K562 (cell line): Measurements from ENCODE around the gene ADGRE3. TPM values are rescaled to one million over a fixed set of nuclear protein-coding genes. Genes with fewer than 3 reads are reported as not detected.
"Not testable (repeated sequence)": the region's sequence is repeated elsewhere in the genome, so short reads cannot be mapped to it uniquely, and the experiment has no call there.

ENCODE experiments used
- ATAC-seq: fragments of 200-7000 bp; cut with Tn5 transposase; 3 replicates; pipeline ENCODE4 v1.9.1; 2020; ENCODE audit warnings: moderate library complexity
- BruUV-seq: library from RNA; stranded (reverse); fragments of 400-500 nt; replicated peaks from 2 replicates; lab custom pipeline; 2021; lab: Mats Ljungman, UMichigan
- CTCF ChIA-PET: fragments of 300-600 bp; formaldehyde crosslinking; extraction: SDS; loops from one replicate; lab custom pipeline; 2021; ENCODE audit warnings: low intra/inter-chr PET ratio; lab: Yijun Ruan, JAX
- POLR2A ChIA-PET: fragments of 300-600, 350-650 bp; sonication (Branson Sonifier 250); formaldehyde crosslinking; extraction: SDS; loops from one replicate; lab custom pipeline; 2021; ENCODE audit warnings: antibody characterized with exemption, inconsistent platforms; lab: Yijun Ruan, JAX
- DNase-seq, 4 experiments: peaks; one replicate each; pipeline versions ENCODE4 v3.0.0 to v3.0.0-alpha.2; 2011 to 2018; ENCODE audit warnings: low spot score in 3 of 4, mixed read lengths in 3 of 4; ENCODE audit errors: extremely low read depth in 1 of 4
- FAIRE-seq: peaks from 2 replicates; lab custom pipeline; 2011; peaks lifted over from hg19 to GRCh38; lab: Jason Lieb, UNC
- H2AFZ ChIP-seq: 2 replicates; pipeline ENCODE4 v1.6.0; 2011; ENCODE audit warnings: low read depth, low read length, control low read depth, inconsistent platforms
- H3K27ac ChIP-seq: fragments of 200-600 bp; 3 replicates; pipeline ENCODE4 v1.8.0; 2011; ENCODE audit warnings: low read depth, mild to moderate bottlenecking, control low read depth, inconsistent platforms, low read length, moderate library complexity, mixed read lengths; ENCODE audit errors: extremely low read depth
- H3K27me3 ChIP-seq, 2 experiments: fragments of 300-600 bp in 1 of 2; 2 replicates in 1 of 2; 3 replicates in 1 of 2; pipeline versions ENCODE4 v1.6.0 to v1.8.0; 2011; ENCODE audit warnings: inconsistent platforms in 2 of 2, low read length in 2 of 2, mild to moderate bottlenecking in 1 of 2, mixed read lengths in 1 of 2, moderate library complexity in 1 of 2; ENCODE audit not compliant: control insufficient read depth in 2 of 2, insufficient read depth in 2 of 2
- H3K36me3 ChIP-seq: fragments of 300-600 bp; 3 replicates; pipeline ENCODE4 v1.8.0; 2011; ENCODE audit warnings: mild to moderate bottlenecking, low read length, inconsistent platforms; ENCODE audit not compliant: control insufficient read depth, insufficient read depth
- H3K4me1 ChIP-seq, 2 experiments: fragments of 200-600 bp in 1 of 2; replicated peaks in 1 of 2; 2 replicates in 1 of 2; 3 replicates in 1 of 2; pipeline versions ENCODE4 v1.5.1 to v1.8.0; 2011; ENCODE audit warnings: inconsistent platforms in 2 of 2, low read length in 2 of 2, mild to moderate bottlenecking in 1 of 2, mixed read lengths in 1 of 2, moderate library complexity in 1 of 2; ENCODE audit not compliant: control insufficient read depth in 2 of 2, insufficient read depth in 2 of 2
- H3K4me2 ChIP-seq: 2 replicates; pipeline ENCODE4 v1.6.1; 2011; ENCODE audit warnings: low read length, control low read depth, inconsistent platforms, mixed read lengths; ENCODE audit not compliant: insufficient read depth
- H3K4me3 ChIP-seq: fragments of 200-600 bp; sonication (generic), shearing (Covaris generic); 2 replicates; pipeline ENCODE4 v1.5.1; 2016; ENCODE audit warnings: control low read depth, inconsistent platforms
- H3K79me2 ChIP-seq: fragments of 200-600 bp; 3 replicates; pipeline ENCODE4 v1.8.0; 2011; ENCODE audit warnings: low read length, inconsistent platforms; ENCODE audit not compliant: control insufficient read depth, insufficient read depth
- H3K9ac ChIP-seq, 2 experiments: 2 replicates each; pipeline versions ENCODE4 v1.6.0 to v1.6.1; 2011; ENCODE audit warnings: low read depth in 2 of 2, low read length in 2 of 2, control low read depth in 1 of 2, inconsistent platforms in 1 of 2, mild to moderate bottlenecking in 1 of 2, mixed read lengths in 1 of 2; ENCODE audit not compliant: insufficient read depth in 1 of 2
- H3K9me1 ChIP-seq: one replicate; pipeline ENCODE4 v1.6.0; 2011; ENCODE audit warnings: inconsistent platforms, mild to moderate bottlenecking, low read length, moderate library complexity; ENCODE audit not compliant: control insufficient read depth, insufficient read depth
- H3K9me3 ChIP-seq: replicated peaks from 2 replicates; pipeline ENCODE4 v1.5.1; 2011; ENCODE audit warnings: low read depth, low read length, inconsistent platforms; ENCODE audit not compliant: control insufficient read depth, insufficient read depth
- H4K20me1 ChIP-seq: replicated peaks from 2 replicates; pipeline ENCODE4 v1.6.1; 2011; ENCODE audit warnings: low read length, inconsistent platforms, mixed read lengths; ENCODE audit not compliant: control insufficient read depth, insufficient read depth
- BRCA1 ChIP-seq, 2 experiments: fragments of 450-650 bp in 1 of 2; sonication (generic) in 1 of 2; formaldehyde crosslinking in 1 of 2; IDR thresholded peaks; 2 replicates each; pipeline versions ENCODE4 v1.5.0 to v1.6.1; 2017 to 2020; ENCODE audit warnings: mild to moderate bottlenecking in 1 of 2, missing genetic modification reagents in 1 of 2
- HNRNPL ChIP-seq: fragments of 200-400 bp; formaldehyde crosslinking; IDR thresholded peaks from 2 replicates; pipeline ENCODE4 v1.6.1; 2017; ENCODE audit warnings: low read depth, mild to moderate bottlenecking, low read length
- POLR2G ChIP-seq: fragments of 200-400 bp; formaldehyde crosslinking; IDR thresholded peaks from 2 replicates; pipeline ENCODE4 v1.6.1; 2017; ENCODE audit warnings: low read depth, mild to moderate bottlenecking, antibody characterized with exemption, low read length, moderate library complexity
- RBM25 ChIP-seq: fragments of 200-400 bp; formaldehyde crosslinking; IDR thresholded peaks from 2 replicates; pipeline ENCODE4 v1.6.1; 2018; ENCODE audit warnings: low read length, low read depth, moderate library complexity; ENCODE audit not compliant: severe bottlenecking
- VEZF1 ChIP-seq: fragments of 200-800 bp; sonication (Bioruptor generic); IDR thresholded peaks from 2 replicates; pipeline ENCODE4 v1.6.1; 2017; ENCODE audit warnings: missing genetic modification characterization, missing compliant biosample characterization
- ZNF134 ChIP-seq: fragments of 250-450 bp; sonication (Bioruptor Pico); conservative IDR thresholded peaks from 2 replicates; pipeline ENCODE4 v1.4.0; 2020
- WGBS: fragments of 100-300 bp; shearing (Covaris generic); methylation state at CpG from one replicate; pipeline ENCODE4 v1.1.6; 2016; ENCODE audit warnings: low coverage, mixed read lengths; ENCODE audit not compliant: insufficient coverage; ENCODE audit errors: missing lambda C conversion rate; 5-methylcytosine and 5-hydroxymethylcytosine counted together
- in situ Hi-C: fragments of 300-500 bp; cut with MboI; formaldehyde crosslinking; loops from 4 replicates; pipeline ENCODE4 v1.15.0; 2018; ENCODE audit warnings: inconsistent platforms, mixed read lengths
- intact Hi-C: fragments of 100-400 bp; cut with micrococcal nuclease; formaldehyde crosslinking; loops from 2 replicates; pipeline ENCODE4 v1.14.2; 2022
- polyA plus RNA-seq, 8 experiments: library from polyadenylated mRNA; depleted of rRNA in 4 of 8; stranded (reverse) in 5 of 8; unstranded in 3 of 8; fragments of >200 nt; fragmentation: Nextera tagmentation in 2 of 8; fragmentation: Illumina TruSeq in 1 of 8; extraction: Ambion mirVana in 2 of 8; extraction: Trizol in 1 of 8; gene quantifications; 2 replicates each; pipeline versions ENCODE4 v1.2.1 to v1.2.3, GENCODE V29; 2011 to 2014; ENCODE audit warnings: inconsistent platforms in 1 of 8, missing spikeins in 1 of 8
- total RNA-seq, 7 experiments: library from RNA; depleted of rRNA in 6 of 7; stranded (reverse); fragments of >200 nt in 6 of 7; fragmentation: Illumina TruSeq in 2 of 7; extraction: Trizol in 2 of 7; gene quantifications; 2 replicates each; pipeline versions ENCODE4 v1.2.1 to v1.2.3, GENCODE V29; 2011 to 2021; ENCODE audit warnings: low replicate concordance in 1 of 7

The ADGRE3 gene
- total and polyA plus RNA-seq, 9 of the 15 experiments (the other 6 are each of a cell fraction or from before 2014, with no cell fraction given) = not detected

DNA sequence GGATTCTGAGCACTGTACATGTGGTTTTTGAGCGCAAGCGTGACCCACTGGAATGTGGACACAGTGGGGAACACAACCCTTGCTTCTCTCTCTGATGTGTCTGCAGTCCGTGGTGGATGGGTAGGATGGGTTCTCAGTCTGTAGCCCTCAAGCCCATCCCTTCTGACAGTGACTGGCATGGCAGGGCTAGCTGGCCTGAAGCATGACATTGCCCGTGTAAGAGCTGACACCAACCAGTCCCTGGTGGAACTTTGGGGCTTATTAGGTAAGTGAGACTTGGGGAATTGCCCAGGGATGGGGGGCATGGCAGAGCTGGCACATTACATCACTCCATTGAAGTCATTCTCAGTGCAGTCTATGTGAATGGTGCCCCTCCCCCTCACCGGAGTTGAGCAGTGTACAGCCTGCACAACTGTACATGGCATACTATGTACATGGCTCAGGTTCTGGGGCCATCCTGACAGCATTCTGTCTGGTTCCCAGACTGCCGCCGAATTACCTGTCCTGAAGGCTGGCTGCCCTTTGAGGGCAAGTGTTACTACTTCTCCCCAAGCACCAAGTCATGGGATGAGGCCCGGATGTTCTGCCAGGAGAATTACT is 75.0 kb downstream of the ADGRE3 start:
- H3K9me3 ChIP-seq = no peaks in the 10 kb centered on the region
- H3K9ac ChIP-seq = no peak overlapping the region
- no peak overlapping the region for H3K4me3 ChIP-seq
- POLR2A ChIA-PET = interaction anchor here (0.7 kb wide), 1 partner anchor 312 kb away, joined by 5 read pairs; no protein-coding TSS in a partner anchor
- H3K9me1 ChIP-seq = no peaks in the 10 kb centered on the region
- no peaks in the 10 kb centered on the region for H3K36me3 ChIP-seq
- H3K4me1 ChIP-seq = no peaks in the 10 kb centered on the region; a peak in 1 of 5 replicates
- no TSS peak for BruUV-seq
- CTCF ChIA-PET = no interaction called here
- FAIRE-seq (no peak), ATAC-seq (no peak), DNase-seq (no peak)
- no peak overlapping the region for H3K4me2 ChIP-seq
- TF ChIP-seq RBM25 (peak; percentile 51), HNRNPL (no peak)
- intact Hi-C loops = no loop called here
- no peaks in the 10 kb centered on the region for H3K79me2 ChIP-seq
- H3K27me3 ChIP-seq = peaks cover 11 to 24% of the 10 kb centered on the region in 2 experiments
- WGBS = 5% methylated on average over 8 of the region's 8 CpGs
- no peak overlapping the region for H3K27ac ChIP-seq
- H2AFZ ChIP-seq = no peak overlapping the region
- H4K20me1 ChIP-seq = no peaks in the 10 kb centered on the region
- in situ Hi-C loops = no loop called here

DNA sequence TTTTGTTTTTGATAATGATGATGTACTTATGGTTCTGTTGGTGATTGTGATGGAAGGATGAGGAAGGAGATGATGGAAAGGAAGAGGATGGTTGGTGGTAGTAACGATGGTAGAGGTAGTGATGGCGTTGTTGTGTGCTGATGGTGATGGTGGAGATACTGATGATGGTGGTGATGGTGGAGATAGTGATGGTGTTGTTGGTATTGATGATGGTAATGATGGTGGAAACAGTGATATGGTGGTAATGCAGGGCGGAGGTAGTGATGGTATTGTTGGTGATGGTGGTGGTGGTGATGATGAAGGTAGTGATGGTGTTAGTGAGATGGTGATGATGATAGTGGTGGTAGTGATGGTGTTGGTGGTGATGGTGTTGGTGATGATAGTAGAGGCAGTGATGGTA is 79.1 kb downstream of the ADGRE3 start:
- POLR2A ChIA-PET = no interaction called here
- H3K9me3 ChIP-seq = no peaks in the 10 kb centered on the region
- no peak overlapping the region for H3K27ac ChIP-seq
- FAIRE-seq = peak; percentile 70
- no TSS peak for BruUV-seq
- no peaks in the 10 kb centered on the region for H3K36me3 ChIP-seq
- H3K4me3 ChIP-seq = no peak overlapping the region
- no peak for ATAC-seq
- no peaks in the 10 kb centered on the region for H4K20me1 ChIP-seq
- no peaks in the 10 kb centered on the region; a peak in 1 of 5 replicates for H3K4me1 ChIP-seq
- CTCF ChIA-PET = no interaction called here
- in situ Hi-C loops = no loop called here
- no peak overlapping the region for H3K9ac ChIP-seq
- TF ChIP-seq ZNF134 (CRISPR knock-in tag) (no peak), BRCA1 (IDR thresholded peaks at IDR 0.05) (no peak), BRCA1 (CRISPR knock-in tag; IDR thresholded peaks at IDR 0.05) (no peak), VEZF1 (CRISPR knock-in tag) (no peak), POLR2G (no peak)
- DNase-seq = no peak
- WGBS = 3% methylated on average over 3 of the region's 3 CpGs
- intact Hi-C loops = no loop called here
- peaks cover 8 to 33% of the 10 kb centered on the region in 2 experiments; a peak in 3 of 5 replicates for H3K27me3 ChIP-seq
- no peaks in the 10 kb centered on the region for H3K9me1 ChIP-seq
- H2AFZ ChIP-seq = no peak overlapping the region
- no peaks in the 10 kb centered on the region for H3K79me2 ChIP-seq
- H3K4me2 ChIP-seq = no peak overlapping the region

- ATAC-seq, H3K36me3 ChIP-seq, POLR2A ChIA-PET, H3K9me3 ChIP-seq, H3K9me1 ChIP-seq, H4K20me1 ChIP-seq, intact Hi-C loops, H3K79me2 ChIP-seq, BruUV-seq, H3K4me3 ChIP-seq, H3K4me1 ChIP-seq, H3K9ac ChIP-seq, H3K4me2 ChIP-seq, DNase-seq, in situ Hi-C loops, CTCF ChIA-PET, H3K27ac ChIP-seq, H2AFZ ChIP-seq: not testable (repeated sequence)
- peak; percentile 94 for FAIRE-seq
- H3K27me3 ChIP-seq = peaks cover 2 to 13% of the 10 kb centered on the region in 2 experiments; a peak in 2 of 5 replicates
- WGBS = 0% methylated on average over 2 of the region's 4 CpGs
Measured at GRCh38 chr19:14589433-14589832, 85.2 kb downstream of the ADGRE3 start.
